Spinal cord (tissue), 10 donors: ENCODE measurements around the gene SLC16A9. TPM values are rescaled to one million over a fixed set of nuclear protein-coding genes. Genes with fewer than 3 reads are reported as not detected.
"Not testable (repeated sequence)": the region's sequence is repeated elsewhere in the genome, so short reads cannot be mapped to it uniquely, and the experiment has no call there.

Experiments
- DNase-seq, 6 donors: peaks; one replicate each; pipeline versions ENCODE4 v3.0.0 to v3.0.0-alpha.2; 2013 to 2015; ENCODE audit warnings: low spot score in 6 of 6, low read depth in 4 of 6
- H3K27ac ChIP-seq: one replicate; pipeline ENCODE4 v1.5.1; 2013; ENCODE audit warnings: low read depth, low read length, control low read depth
- H3K27me3 ChIP-seq: one replicate; pipeline ENCODE4 v1.6.1; 2013; ENCODE audit warnings: low read length; ENCODE audit not compliant: control insufficient read depth, insufficient read depth
- H3K36me3 ChIP-seq: one replicate; pipeline ENCODE4 v1.6.1; 2013; ENCODE audit warnings: low read length; ENCODE audit not compliant: control insufficient read depth, insufficient read depth
- H3K4me1 ChIP-seq: one replicate; pipeline ENCODE4 v1.6.1; 2013; ENCODE audit warnings: low read length; ENCODE audit not compliant: control insufficient read depth, insufficient read depth
- H3K4me3 ChIP-seq: one replicate; pipeline ENCODE4 v1.5.1; 2013; ENCODE audit warnings: low read depth, low read length, control low read depth
- H3K9me3 ChIP-seq: one replicate; pipeline ENCODE4 v1.6.1; 2013; ENCODE audit warnings: low read length; ENCODE audit not compliant: control insufficient read depth, insufficient read depth
- WGBS: methylation state at CpG from one replicate; pipeline ENCODE4 v1.1.5; 2013; ENCODE audit warnings: missing lambda C conversion rate; ENCODE audit not compliant: insufficient coverage; 5-methylcytosine and 5-hydroxymethylcytosine counted together
- polyA plus RNA-seq, 2 donors: library from polyadenylated mRNA; unstranded; fragments of 120-200 nt; gene quantifications; one replicate each; pipeline ENCODE4 v1.2.1, GENCODE V29; 2013; ENCODE audit not compliant: insufficient read length in 2 of 2
- total RNA-seq, 2 donors: library from RNA; depleted of rRNA in 1 of 2; stranded (reverse); fragments of 120-200 nt in 1 of 2; fragments of >200 nt in 1 of 2; gene quantifications; one replicate each; pipeline versions ENCODE4 v1.2.3 to v1.2.4, GENCODE V29; 2013 to 2014
- donor health status: healthy.

The SLC16A9 gene
- total and polyA plus RNA-seq, 4 donors: 26.6 to 108 (median 43.8) TPM

DNA sequence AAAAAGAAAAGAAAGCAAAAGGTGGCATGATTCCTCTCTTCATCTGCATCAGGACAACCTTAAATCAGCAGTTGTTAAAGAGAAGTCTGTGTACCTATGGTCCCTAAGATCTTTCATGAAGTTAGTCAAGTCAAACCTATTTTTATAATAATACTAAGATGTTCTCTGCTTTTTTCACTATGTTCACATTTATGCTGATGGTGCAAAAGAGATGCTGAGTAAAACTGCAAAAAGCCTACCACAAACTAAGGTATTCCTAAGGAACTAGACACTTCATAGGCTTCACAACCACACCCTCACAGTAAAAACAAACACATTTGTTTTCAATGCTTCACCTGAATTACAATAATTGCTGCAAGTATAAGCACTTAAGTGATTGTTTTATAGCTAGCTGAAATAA, 43.3 kb downstream of the SLC16A9 start:
- Histone ChIP-seq H3K4me1 (no peaks in the 10 kb centered on the region), H3K27ac (no peak overlapping the region), H3K4me3 (no peak overlapping the region), H3K9me3 (peaks cover 4% of the 10 kb centered on the region), H3K27me3 (no peaks in the 10 kb centered on the region), H3K36me3 (peaks cover 3% of the 10 kb centered on the region)
- DNase-seq: no peak

DNA sequence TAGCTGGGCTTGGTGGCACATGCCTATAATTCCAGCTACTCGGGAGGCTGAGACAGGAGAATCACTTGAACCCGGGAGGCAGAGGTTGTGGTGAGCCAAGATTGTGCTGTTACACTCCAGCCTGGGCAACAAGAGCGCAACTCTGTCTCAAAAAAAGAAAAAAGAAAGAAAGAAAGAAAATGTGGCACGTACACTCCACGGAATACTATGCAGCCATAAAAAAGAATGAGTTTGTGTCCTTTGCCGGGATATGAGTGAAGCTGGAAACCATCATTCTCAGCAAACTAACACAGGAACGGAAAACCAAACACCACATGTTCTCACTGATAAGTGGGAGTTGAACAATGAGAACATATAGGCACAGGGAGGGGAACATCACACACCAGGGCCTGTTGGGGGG, 46.4 kb downstream of the SLC16A9 start:
- not testable (repeated sequence) for DNase-seq, H3K4me1 ChIP-seq, H3K4me3 ChIP-seq, H3K27ac ChIP-seq, H3K36me3 ChIP-seq, H3K27me3 ChIP-seq, H3K9me3 ChIP-seq
- 92% methylated on average over 2 of the region's 7 CpGs for WGBS

DNA sequence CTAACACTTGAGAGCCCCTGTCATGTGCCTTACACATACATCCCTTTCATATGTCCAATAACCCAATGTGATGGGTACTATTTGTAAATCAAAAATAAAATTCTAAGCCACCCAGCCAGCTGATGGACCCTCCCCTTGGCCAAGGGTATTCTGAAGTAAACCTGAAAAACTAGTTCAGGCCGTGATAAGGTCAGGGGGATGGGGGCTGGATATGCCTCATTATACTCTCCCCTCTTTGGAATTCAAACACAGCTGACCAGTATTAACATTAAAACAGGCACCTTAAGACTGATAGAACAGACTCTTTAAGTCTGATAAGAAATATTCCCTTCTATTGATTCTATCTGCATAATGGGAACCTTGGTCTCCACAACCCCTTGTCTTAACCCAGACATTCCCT, 51.9 kb downstream of the SLC16A9 start:
- no peaks in the 10 kb centered on the region for H3K27me3 ChIP-seq
- no peaks in the 10 kb centered on the region for H3K9me3 ChIP-seq
- DNase-seq: no peak
- no CpG with 5 or more reads among the region's 1 CpG for WGBS
- H3K4me1 ChIP-seq: no peaks in the 10 kb centered on the region
- no peak overlapping the region for H3K27ac ChIP-seq
- no peaks in the 10 kb centered on the region for H3K36me3 ChIP-seq
- H3K4me3 ChIP-seq: no peak overlapping the region

DNA sequence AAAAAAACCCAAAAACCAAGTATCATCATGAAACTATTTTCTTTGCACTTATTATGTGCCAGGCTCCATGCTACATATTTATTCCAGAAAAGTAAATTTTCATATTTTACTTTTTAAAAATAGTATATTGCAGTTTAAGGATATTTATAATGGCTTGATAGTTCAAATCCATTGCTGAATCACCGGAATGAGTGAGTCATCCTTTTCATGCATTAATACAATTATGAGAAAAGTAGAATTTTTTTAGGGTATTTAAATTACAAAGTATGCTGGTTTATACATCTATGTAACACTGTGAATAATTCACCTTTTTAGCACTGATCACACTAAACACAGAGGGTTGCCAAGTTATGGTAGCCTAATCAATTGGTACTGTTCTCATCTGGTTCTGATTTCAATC, 54.3 kb downstream of the SLC16A9 start:
- WGBS: no CpG with 5 or more reads among the region's 1 CpG
- H3K36me3 ChIP-seq: no peaks in the 10 kb centered on the region
- no peaks in the 10 kb centered on the region for H3K9me3 ChIP-seq
- H3K4me1 ChIP-seq: no peaks in the 10 kb centered on the region
- H3K27me3 ChIP-seq: no peaks in the 10 kb centered on the region
- DNase-seq: no peak
- H3K27ac ChIP-seq: no peak overlapping the region
- no peak overlapping the region for H3K4me3 ChIP-seq

DNA sequence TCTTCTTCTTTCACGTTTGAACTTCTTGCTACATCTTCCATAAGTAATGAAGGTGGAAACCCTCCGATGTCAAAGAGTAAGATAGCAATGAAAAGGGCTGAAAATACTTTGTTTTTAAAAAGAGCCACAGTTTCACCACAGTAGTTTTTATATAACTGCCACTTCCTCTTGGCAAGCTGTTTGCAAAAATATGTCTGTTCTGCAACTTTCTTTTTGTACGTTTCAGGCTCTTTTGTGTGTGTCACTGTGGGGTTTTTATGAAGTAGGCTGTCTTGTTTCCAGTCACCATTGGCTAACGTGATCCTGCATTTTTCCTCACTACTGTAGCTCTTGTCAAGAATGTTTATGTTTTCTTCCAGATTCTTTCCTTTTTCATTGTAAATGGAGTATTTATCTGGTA, 55.6 kb downstream of the SLC16A9 start:
- Histone ChIP-seq H3K4me3 (no peak overlapping the region), H3K27me3 (no peaks in the 10 kb centered on the region), H3K27ac (no peak overlapping the region), H3K36me3 (no peaks in the 10 kb centered on the region), H3K4me1 (no peaks in the 10 kb centered on the region), H3K9me3 (no peaks in the 10 kb centered on the region)
- DNase-seq: no peak
- WGBS: no CpG with 5 or more reads among the region's 4 CpGs

DNA sequence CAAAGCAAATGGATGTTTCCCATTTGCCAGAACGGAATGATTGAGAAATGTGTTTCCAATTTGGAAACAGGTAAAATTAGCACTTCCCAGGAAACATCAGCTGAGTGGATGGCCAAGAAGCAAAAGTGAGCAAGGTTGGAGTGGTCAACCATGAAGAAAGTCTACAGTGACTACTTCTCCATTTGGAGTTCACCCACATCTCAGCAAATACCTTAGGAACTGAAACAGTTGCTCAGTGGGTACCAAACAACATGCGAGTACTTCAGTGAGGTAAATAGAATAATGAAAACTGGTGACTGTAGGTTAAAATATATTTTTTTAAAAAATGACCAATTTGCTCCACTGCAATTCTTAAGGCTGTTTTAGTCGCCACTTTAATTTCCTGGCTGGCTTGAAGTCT, 57.7 kb downstream of the SLC16A9 start:
- no peak overlapping the region for H3K4me3 ChIP-seq
- WGBS: 86% methylated on average over 1 of the region's 3 CpGs
- H3K27me3 ChIP-seq: no peaks in the 10 kb centered on the region

DNA sequence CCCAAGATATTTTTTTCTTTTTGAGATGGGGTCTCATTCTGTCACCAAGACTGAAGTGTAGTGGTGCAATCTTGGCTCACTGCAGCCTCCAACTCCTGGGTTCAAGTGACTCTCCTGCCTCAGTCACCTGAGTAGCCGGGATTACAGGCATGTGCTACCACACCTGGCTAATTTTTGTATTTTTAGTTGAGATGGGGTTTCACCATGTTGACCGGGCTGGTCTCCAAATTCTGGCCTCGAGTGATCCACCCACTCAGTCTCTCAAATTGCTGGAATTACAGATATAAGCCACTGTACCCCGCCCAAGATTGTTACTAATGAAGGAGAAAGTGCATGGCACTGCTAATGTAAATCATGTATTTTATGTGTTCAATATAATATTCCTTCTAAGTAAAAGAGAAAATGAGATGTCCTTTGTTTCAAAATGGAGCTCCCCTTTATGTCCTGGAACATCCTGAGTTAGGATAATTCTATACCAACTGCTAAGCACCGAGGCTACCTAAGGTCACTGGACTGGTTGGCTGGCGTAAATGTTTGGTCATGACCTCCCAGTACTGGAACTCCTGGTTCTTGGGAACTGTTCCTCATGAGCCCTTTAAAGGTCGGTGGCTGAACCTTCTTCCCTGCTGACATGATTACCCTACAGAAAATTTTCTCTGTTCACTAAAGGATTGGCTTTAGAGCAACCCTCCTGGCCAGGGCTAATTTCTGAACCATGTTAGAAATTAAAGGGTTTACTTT, 59.9 kb downstream of the SLC16A9 start:
- no peaks in the 10 kb centered on the region for H3K4me1 ChIP-seq
- no peak overlapping the region for H3K27ac ChIP-seq
- H3K9me3 ChIP-seq: peaks cover 3% of the 10 kb centered on the region
- WGBS: 90% methylated on average over 2 of the region's 7 CpGs
- H3K4me3 ChIP-seq: no peak overlapping the region
- H3K27me3 ChIP-seq: no peaks in the 10 kb centered on the region
- no peak for DNase-seq
- H3K36me3 ChIP-seq: no peaks in the 10 kb centered on the region

More for the DNA sequence above, 57.7 kb downstream of the SLC16A9 start:
- Histone ChIP-seq H3K27ac (no peak overlapping the region), H3K9me3 (no peaks in the 10 kb centered on the region), H3K36me3 (no peaks in the 10 kb centered on the region), H3K4me1 (no peaks in the 10 kb centered on the region)
- no peak for DNase-seq

DNA sequence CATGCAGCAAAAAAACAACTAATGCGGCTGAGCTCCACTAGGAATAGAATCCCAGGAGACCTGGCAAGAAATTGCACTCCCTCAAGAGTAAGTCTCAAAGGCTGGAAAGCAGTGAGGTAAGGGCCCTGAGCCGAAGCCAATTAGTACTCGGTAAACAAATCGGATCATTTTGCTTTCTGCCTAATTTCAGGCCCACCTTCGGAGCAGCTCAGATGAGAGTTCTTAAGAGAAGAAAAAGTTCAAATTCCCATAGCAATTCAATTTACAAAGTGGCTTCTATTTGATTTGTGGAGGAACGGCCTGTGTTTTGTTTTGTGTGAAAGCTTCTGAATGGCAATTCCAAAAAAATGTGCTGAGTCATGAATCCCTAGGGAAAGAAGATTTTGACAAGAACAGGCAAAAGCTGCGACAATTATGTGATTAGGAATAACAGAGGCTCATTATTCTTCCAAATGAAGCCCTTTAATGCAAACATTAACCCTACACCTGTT, 60.9 kb downstream of the SLC16A9 start:
- H3K27ac ChIP-seq: no peak overlapping the region
- H3K4me3 ChIP-seq: no peak overlapping the region
- H3K27me3 ChIP-seq: no peaks in the 10 kb centered on the region
- WGBS: 29% methylated on average over 1 of the region's 7 CpGs
- H3K36me3 ChIP-seq: no peaks in the 10 kb centered on the region
- no peaks in the 10 kb centered on the region for H3K4me1 ChIP-seq
- H3K9me3 ChIP-seq: peaks cover 3% of the 10 kb centered on the region
- DNase-seq: peak in 5 of 6 donors; percentile 5 to 72 (median 30)

DNA sequence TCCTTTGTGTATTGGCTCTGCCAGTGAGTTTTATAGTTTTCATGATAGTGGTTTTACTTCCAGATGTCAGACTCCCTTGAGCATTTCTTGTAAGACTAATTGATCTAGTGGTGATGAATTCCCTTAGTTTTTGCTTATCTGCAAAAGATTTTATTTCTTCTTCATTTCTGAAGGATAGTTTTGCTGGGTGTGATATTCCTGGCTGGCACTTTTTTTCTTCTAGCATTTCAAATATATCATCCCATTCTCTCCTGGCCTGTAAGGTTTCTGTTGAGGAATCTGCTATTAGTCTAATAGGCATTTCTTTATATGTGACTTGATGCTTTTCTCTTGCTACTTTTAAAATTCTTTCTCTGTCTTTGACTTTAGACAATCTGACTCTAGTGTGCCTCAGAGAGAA, 64.8 kb downstream of the SLC16A9 start:
- Histone ChIP-seq H3K27me3 (no peaks in the 10 kb centered on the region), H3K27ac (no peak overlapping the region), H3K4me1 (no peaks in the 10 kb centered on the region), H3K9me3 (peaks cover 3% of the 10 kb centered on the region), H3K4me3 (no peak overlapping the region), H3K36me3 (no peaks in the 10 kb centered on the region)
- no peak for DNase-seq

DNA sequence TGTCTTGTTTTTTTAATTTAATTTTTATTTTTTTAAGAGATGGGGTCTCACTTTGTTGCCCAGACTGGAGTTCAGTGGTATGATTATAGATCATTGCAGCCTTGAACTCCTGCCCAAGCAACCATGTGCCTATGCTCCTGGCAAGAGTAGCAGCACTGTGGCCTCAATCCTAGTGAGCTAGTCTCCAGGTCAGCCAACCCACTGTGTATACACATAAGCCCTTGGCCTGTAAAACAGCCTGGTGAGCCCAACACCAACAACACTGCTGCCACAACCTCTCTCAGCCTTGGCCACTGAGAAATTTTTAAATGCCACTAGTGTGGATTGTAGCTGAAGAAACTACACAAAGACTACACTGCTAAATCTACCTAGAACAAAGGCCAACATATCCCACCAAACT, 68.0 kb downstream of the SLC16A9 start:
- DNase-seq, H3K27me3 ChIP-seq, H3K36me3 ChIP-seq, H3K4me1 ChIP-seq, H3K4me3 ChIP-seq, H3K27ac ChIP-seq, H3K9me3 ChIP-seq: not testable (repeated sequence)
